Nephron (organoid): ENCODE results near the gene C1QTNF2.
A peak's percentile ranks its signal among the peaks of the same experiment; 100 is the strongest.

Source experiments
- H3K27ac Mint-ChIP-seq, 3 experiments: 2 replicates each; pipeline ENCODE4 v1.8.0; 2020; ENCODE audit warnings: mixed read lengths in 3 of 3, mild to moderate bottlenecking in 2 of 3, moderate library complexity in 1 of 3
- H3K27me3 Mint-ChIP-seq: 2 replicates; pipeline ENCODE4 v1.8.0; 2021; ENCODE audit warnings: low read depth, mild to moderate bottlenecking, moderate library complexity, mixed read lengths
- H3K36me3 Mint-ChIP-seq: 2 replicates; pipeline ENCODE4 v1.8.0; 2020; ENCODE audit warnings: low read depth, mixed read lengths
- H3K4me1 Mint-ChIP-seq: 2 replicates; pipeline ENCODE4 v1.8.0; 2020; ENCODE audit warnings: mixed read lengths
- H3K4me3 Mint-ChIP-seq, 3 experiments: 2 replicates each; pipeline ENCODE4 v1.8.0; 2020; ENCODE audit warnings: mild to moderate bottlenecking in 3 of 3, mixed read lengths in 3 of 3, moderate library complexity in 2 of 3
- H3K9me3 Mint-ChIP-seq: 2 replicates; pipeline ENCODE4 v1.8.0; 2020; ENCODE audit warnings: mixed read lengths
- TF ChIP-seq, protein P1 (sequence below), 3 experiments: fragments of 200-600 bp; sonication (generic); IDR thresholded peaks; one replicate each; pipeline ENCODE4 v1.5.0; 2021; ENCODE audit warnings: antibody characterized with exemption in 3 of 3; ENCODE audit not compliant: unreplicated experiment in 3 of 3

C1QTNF2 gene

DNA sequence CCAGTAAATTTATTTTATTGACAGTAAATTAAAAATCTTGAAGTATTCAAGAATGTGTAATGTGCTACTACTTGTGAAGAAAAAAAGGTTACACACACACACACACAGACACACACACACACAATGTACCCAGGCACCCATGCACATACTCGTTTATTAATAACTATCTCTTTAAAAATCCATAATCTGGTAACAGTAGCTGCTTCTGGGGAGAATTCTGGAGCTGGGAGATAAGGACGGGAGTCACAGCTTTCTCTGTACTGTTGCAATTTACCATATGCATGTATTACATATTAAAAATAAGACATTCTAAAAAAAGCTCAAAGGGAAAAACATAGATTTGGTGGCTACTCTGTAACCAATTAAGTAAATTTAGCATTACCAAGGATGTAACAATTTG lies 7.9 kb upstream of the C1QTNF2 start:
- H3K4me1 Mint-ChIP-seq = peaks cover 31% of the 10 kb centered on the region

DNA sequence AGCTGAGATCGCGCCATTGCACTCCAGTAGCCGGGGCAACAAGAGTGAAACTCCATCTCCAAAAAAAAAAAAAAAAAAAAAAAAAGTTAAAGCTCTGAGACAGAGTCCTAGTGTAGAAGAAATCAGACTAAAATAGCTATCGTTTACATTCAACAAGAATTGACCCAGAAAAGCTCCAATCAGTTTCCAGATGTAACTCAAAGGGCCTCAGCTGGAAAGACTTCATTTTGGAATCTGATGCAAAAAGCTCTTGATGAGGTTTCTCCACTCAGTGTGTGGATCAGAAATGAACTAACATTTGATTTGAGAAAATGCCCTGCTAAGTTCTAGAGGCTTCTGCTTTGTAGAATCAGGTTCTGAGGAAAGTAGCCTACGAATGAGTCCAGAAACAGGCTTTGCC lies 7.2 kb upstream of the C1QTNF2 start:
- peaks cover 25% of the 10 kb centered on the region for H3K4me1 Mint-ChIP-seq
- TF ChIP-seq, protein P1, sequence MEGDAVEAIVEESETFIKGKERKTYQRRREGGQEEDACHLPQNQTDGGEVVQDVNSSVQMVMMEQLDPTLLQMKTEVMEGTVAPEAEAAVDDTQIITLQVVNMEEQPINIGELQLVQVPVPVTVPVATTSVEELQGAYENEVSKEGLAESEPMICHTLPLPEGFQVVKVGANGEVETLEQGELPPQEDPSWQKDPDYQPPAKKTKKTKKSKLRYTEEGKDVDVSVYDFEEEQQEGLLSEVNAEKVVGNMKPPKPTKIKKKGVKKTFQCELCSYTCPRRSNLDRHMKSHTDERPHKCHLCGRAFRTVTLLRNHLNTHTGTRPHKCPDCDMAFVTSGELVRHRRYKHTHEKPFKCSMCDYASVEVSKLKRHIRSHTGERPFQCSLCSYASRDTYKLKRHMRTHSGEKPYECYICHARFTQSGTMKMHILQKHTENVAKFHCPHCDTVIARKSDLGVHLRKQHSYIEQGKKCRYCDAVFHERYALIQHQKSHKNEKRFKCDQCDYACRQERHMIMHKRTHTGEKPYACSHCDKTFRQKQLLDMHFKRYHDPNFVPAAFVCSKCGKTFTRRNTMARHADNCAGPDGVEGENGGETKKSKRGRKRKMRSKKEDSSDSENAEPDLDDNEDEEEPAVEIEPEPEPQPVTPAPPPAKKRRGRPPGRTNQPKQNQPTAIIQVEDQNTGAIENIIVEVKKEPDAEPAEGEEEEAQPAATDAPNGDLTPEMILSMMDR (IDR thresholded peaks at IDR 0.05; ENCODE audit: unreplicated experiment in 3 of 3) = no peak
- no peak overlapping the region for H3K4me3 Mint-ChIP-seq
- no peaks in the 10 kb centered on the region for H3K36me3 Mint-ChIP-seq
- H3K9me3 Mint-ChIP-seq = no peaks in the 10 kb centered on the region
- H3K27ac Mint-ChIP-seq = no peak overlapping the region
- H3K27me3 Mint-ChIP-seq = peaks cover 24% of the 10 kb centered on the region

More for the DNA sequence above, 7.9 kb upstream of the C1QTNF2 start:
- no peaks in the 10 kb centered on the region for H3K36me3 Mint-ChIP-seq
- H3K27me3 Mint-ChIP-seq = peaks cover 18% of the 10 kb centered on the region
- no peaks in the 10 kb centered on the region for H3K9me3 Mint-ChIP-seq
- TF ChIP-seq, protein P1 (IDR thresholded peaks at IDR 0.05; ENCODE audit: unreplicated experiment in 3 of 3) = no peak
- H3K4me3 Mint-ChIP-seq = no peak overlapping the region
- no peak overlapping the region for H3K27ac Mint-ChIP-seq

DNA sequence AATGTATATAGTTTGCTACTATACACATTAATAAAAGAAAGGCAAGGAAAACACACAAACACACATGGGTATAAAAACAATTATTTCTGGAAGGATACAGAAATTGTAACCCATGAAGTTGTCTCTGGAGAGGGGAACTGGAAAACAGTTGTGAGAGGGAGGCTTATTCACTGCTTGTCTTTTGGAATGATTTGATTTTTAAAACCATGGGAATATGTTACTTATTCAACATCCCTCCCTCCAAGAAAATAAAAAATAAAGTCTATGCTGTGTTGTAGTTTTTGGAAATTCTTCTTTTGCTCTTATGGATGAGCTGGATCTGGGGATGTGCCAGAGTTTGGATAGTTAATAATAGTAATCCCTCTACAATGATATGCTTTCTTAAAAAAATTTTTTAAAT lies 6.0 kb upstream of the C1QTNF2 start:
- Mint-ChIP-seq H3K27me3 (peaks cover 31% of the 10 kb centered on the region), H3K4me3 (no peak overlapping the region), H3K4me1 (peaks cover 16% of the 10 kb centered on the region), H3K9me3 (no peaks in the 10 kb centered on the region), H3K27ac (no peak overlapping the region), H3K36me3 (no peaks in the 10 kb centered on the region)
- TF ChIP-seq, protein P1 (IDR thresholded peaks at IDR 0.05; ENCODE audit: unreplicated experiment in 3 of 3) = no peak

DNA sequence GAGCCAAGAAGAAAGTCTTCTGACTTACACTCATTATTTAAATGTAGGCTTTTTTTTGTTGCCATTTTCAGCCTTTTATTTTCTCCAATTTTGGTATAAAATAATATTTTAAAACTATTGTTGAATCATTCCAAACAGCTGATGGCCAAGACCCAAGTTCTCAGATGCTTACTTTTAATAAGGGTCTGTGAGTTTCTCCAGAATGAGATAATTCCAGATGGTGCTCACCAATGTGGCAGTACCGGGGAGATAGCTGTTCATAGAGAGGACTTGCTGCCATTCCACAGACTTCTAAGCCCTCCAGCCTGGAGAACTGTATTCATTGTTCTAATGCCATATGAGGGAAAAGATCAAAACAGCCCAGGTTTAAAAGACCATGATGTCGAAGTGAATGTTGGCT lies 5.3 kb upstream of the C1QTNF2 start:
- H3K4me1 Mint-ChIP-seq = peaks cover 22% of the 10 kb centered on the region
- H3K4me3 Mint-ChIP-seq = no peak overlapping the region
- no peaks in the 10 kb centered on the region for H3K9me3 Mint-ChIP-seq
- TF ChIP-seq, protein P1 (IDR thresholded peaks at IDR 0.05; ENCODE audit: unreplicated experiment in 3 of 3) = no peak
- peaks cover 37% of the 10 kb centered on the region for H3K27me3 Mint-ChIP-seq
- no peak overlapping the region for H3K27ac Mint-ChIP-seq
- H3K36me3 Mint-ChIP-seq = no peaks in the 10 kb centered on the region

DNA sequence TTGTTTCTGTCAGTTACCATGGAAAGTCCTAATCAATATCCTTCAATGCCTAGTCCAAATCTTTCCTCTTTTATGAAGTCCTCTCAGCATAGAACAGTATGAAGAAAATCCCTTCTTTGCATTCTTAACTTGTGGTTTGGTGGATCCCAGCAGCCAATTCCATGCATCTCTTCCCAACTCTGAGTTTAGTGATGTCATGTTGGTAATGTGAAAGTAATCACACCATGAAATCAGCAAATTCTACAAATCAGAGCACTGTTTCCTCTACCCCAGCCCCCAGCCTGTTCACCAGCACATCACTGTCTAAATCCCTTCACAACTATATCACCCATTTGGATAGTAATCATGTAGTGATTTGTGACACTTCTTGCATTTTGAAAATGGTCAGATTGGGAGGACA lies 4.7 kb upstream of the C1QTNF2 start:
- TF ChIP-seq, protein P1 (IDR thresholded peaks at IDR 0.05; ENCODE audit: unreplicated experiment in 3 of 3) = no peak
- peaks cover 24% of the 10 kb centered on the region for H3K4me1 Mint-ChIP-seq
- H3K27me3 Mint-ChIP-seq = peaks cover 38% of the 10 kb centered on the region
- H3K9me3 Mint-ChIP-seq = no peaks in the 10 kb centered on the region
- no peaks in the 10 kb centered on the region for H3K36me3 Mint-ChIP-seq
- no peak overlapping the region for H3K27ac Mint-ChIP-seq
- H3K4me3 Mint-ChIP-seq = no peak overlapping the region

DNA sequence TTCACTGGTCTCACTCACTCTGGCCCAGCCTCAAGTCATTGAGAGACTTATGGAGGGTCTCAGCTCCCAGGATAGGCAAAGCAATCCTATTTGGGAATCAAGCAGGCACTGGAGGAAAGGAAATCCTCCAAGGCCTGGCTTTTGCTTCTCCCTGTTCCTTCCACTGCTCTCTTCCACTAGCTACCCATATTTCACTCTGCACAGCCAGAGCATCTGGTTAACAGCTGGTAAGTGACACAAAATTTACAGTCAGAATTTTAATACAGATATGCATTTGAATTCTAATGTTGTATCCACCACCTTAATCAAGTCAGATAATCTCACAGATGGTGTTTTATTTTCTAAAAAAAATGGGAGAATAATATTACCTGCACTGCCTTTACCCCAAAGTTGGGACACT lies 868 bp upstream of the C1QTNF2 start:
- Mint-ChIP-seq H3K27ac (peak overlapping the region; percentile 32 to 77 (median 63)), H3K9me3 (peaks cover 2% of the 10 kb centered on the region), H3K27me3 (peaks cover 56% of the 10 kb centered on the region), H3K4me1 (peaks cover 30% of the 10 kb centered on the region), H3K4me3 (peak overlapping the region; percentile 74 to 84 (median 81)), H3K36me3 (no peaks in the 10 kb centered on the region)
- TF ChIP-seq, protein P1 (IDR thresholded peaks at IDR 0.05; ENCODE audit: unreplicated experiment in 3 of 3) = no peak
